IMR-90 (cell line): Measurements from ENCODE around the gene MDM4. TPM values are rescaled to one million over a fixed set of nuclear protein-coding genes. Genes with fewer than 3 reads are reported as not detected.

Experiments used
- ATAC-seq: fragments of 200-7000 bp; cut with Tn5 transposase; 2 replicates; pipeline ENCODE4 v1.9.1; 2020; ENCODE audit warnings: low read depth, mild to moderate bottlenecking, moderate library complexity
- BruUV-seq: library from RNA; stranded (reverse); fragments of 400-500 nt; replicated peaks from 2 replicates; lab custom pipeline; 2021; lab: Mats Ljungman, UMichigan
- CTCF ChIA-PET: fragments of 300-600 bp; formaldehyde crosslinking; extraction: SDS; loops from one replicate; lab custom pipeline; 2021; ENCODE audit warnings: antibody characterized with exemption; lab: Yijun Ruan, JAX
- POLR2A ChIA-PET: fragments of 300-600 bp; sonication (Branson Sonifier 250); formaldehyde crosslinking; loops from one replicate; lab custom pipeline; 2022; ENCODE audit warnings: antibody characterized with exemption; ENCODE audit not compliant: unreplicated experiment; lab: Charles Lee
- DNase-seq: peaks from one replicate; pipeline ENCODE4 v3.0.0; 2013
- H2AFZ ChIP-seq: replicated peaks from 2 replicates; pipeline ENCODE3; 2013; ENCODE audit warnings: low read length, mild to moderate bottlenecking; ENCODE audit not compliant: poor library complexity
- H2AK5ac ChIP-seq: 2 replicates; pipeline ENCODE4 v1.6.1; 2013; ENCODE audit warnings: low read depth, low read length, inconsistent platforms
- H2AK9ac ChIP-seq: replicated peaks from 2 replicates; pipeline ENCODE3; 2013; ENCODE audit warnings: mild to moderate bottlenecking, low read depth, low read length, moderate library complexity; ENCODE audit not compliant: poor library complexity
- H2BK120ac ChIP-seq: 2 replicates; pipeline ENCODE4 v1.6.1; 2013; ENCODE audit warnings: low read depth, low read length, inconsistent platforms
- H2BK15ac ChIP-seq: 3 replicates; pipeline ENCODE4 v1.6.1; 2013; ENCODE audit warnings: low read depth, low read length, inconsistent platforms
- H2BK20ac ChIP-seq: 2 replicates; pipeline ENCODE4 v1.6.1; 2013; ENCODE audit warnings: low read depth, mild to moderate bottlenecking, inconsistent platforms, low read length, moderate library complexity
- H2BK5ac ChIP-seq: 2 replicates; pipeline ENCODE4 v1.6.1; 2013; ENCODE audit warnings: mild to moderate bottlenecking, low read depth, low read length, inconsistent platforms; ENCODE audit not compliant: poor library complexity, severe bottlenecking
- H3K14ac ChIP-seq: replicated peaks from 2 replicates; pipeline ENCODE4 v1.6.1; 2013; ENCODE audit warnings: low read depth, low read length, inconsistent platforms
- H3K18ac ChIP-seq: 2 replicates; pipeline ENCODE4 v1.6.1; 2013; ENCODE audit warnings: low read depth, low read length, control low read depth
- H3K23ac ChIP-seq: 2 replicates; pipeline ENCODE4 v1.6.1; 2013; ENCODE audit warnings: low read depth, low read length, inconsistent platforms
- H3K27ac ChIP-seq: 2 replicates; pipeline ENCODE4 v1.5.1; 2013; ENCODE audit warnings: mild to moderate bottlenecking, control low read depth, low read length; ENCODE audit not compliant: insufficient read depth
- H3K27me3 ChIP-seq: 2 replicates; pipeline ENCODE4 v1.6.1; 2013; ENCODE audit warnings: low read length; ENCODE audit not compliant: control insufficient read depth, insufficient read depth
- H3K36me3 ChIP-seq: 2 replicates; pipeline ENCODE4 v1.6.1; 2013; ENCODE audit warnings: low read length, mixed read lengths; ENCODE audit not compliant: control insufficient read depth, insufficient read depth
- H3K4ac ChIP-seq: 2 replicates; pipeline ENCODE4 v1.6.1; 2013; ENCODE audit warnings: low read depth, low read length, inconsistent platforms
- H3K4me1 ChIP-seq: 2 replicates; pipeline ENCODE4 v1.6.1; 2013; ENCODE audit warnings: low read length, mixed read lengths; ENCODE audit not compliant: control insufficient read depth, insufficient read depth
- H3K4me2 ChIP-seq: 2 replicates; pipeline ENCODE4 v1.6.1; 2013; ENCODE audit warnings: low read depth, mild to moderate bottlenecking, control low read depth, low read length, moderate library complexity
- H3K4me3 ChIP-seq: 2 replicates; pipeline ENCODE4 v1.5.1; 2013; ENCODE audit warnings: low read depth, mild to moderate bottlenecking, control low read depth, low read length, moderate library complexity; ENCODE audit not compliant: insufficient read depth
- H3K56ac ChIP-seq: 2 replicates; pipeline ENCODE4 v1.6.1; 2013; ENCODE audit warnings: low read length, inconsistent platforms; ENCODE audit not compliant: insufficient read depth; ENCODE audit errors: extremely low read depth
- H3K79me1 ChIP-seq, 2 experiments: 2 replicates each; pipeline ENCODE4 v1.6.1; 2013; ENCODE audit warnings: low read length in 2 of 2, inconsistent platforms in 1 of 2, low read depth in 1 of 2
- H3K9ac ChIP-seq: 2 replicates; pipeline ENCODE4 v1.6.1; 2013; ENCODE audit warnings: low read depth, low read length, control low read depth
- H3K9me1 ChIP-seq: 2 replicates; pipeline ENCODE4 v1.6.1; 2013; ENCODE audit warnings: low read length, inconsistent platforms; ENCODE audit not compliant: insufficient read depth
- H3K9me3 ChIP-seq: 2 replicates; pipeline ENCODE4 v1.6.1; 2013; ENCODE audit warnings: low read length; ENCODE audit not compliant: control insufficient read depth, insufficient read depth
- H4K20me1 ChIP-seq: 2 replicates; pipeline ENCODE4 v1.6.1; 2013; ENCODE audit warnings: low read length, inconsistent platforms; ENCODE audit not compliant: insufficient read depth
- H4K5ac ChIP-seq: 2 replicates; pipeline ENCODE4 v1.6.1; 2013; ENCODE audit warnings: mild to moderate bottlenecking, low read depth, low read length, control low read depth
- H4K8ac ChIP-seq, 2 experiments: 2 replicates each; pipeline ENCODE4 v1.6.1; 2013; ENCODE audit warnings: low read depth in 2 of 2, low read length in 2 of 2, control low read depth in 1 of 2, inconsistent platforms in 1 of 2
- H4K91ac ChIP-seq: 2 replicates; pipeline ENCODE4 v1.6.1; 2013; ENCODE audit warnings: low read depth, low read length, inconsistent platforms; ENCODE audit not compliant: insufficient read depth
- FOS ChIP-seq: fragments of 150-350 bp; IDR thresholded peaks from 2 replicates; pipeline ENCODE4 v1.6.1; 2016; ENCODE audit warnings: low read depth, low read length
- POLR2A ChIP-seq: IDR thresholded peaks from 2 replicates; pipeline ENCODE4 v1.6.1; 2012; ENCODE audit warnings: mild to moderate bottlenecking, low read depth, low read length
- WGBS, 2 experiments: methylation state at CpG; one replicate each; pipeline versions ENCODE4 v1.1.5 to v1.1.7; 2013; ENCODE audit warnings: missing lambda C conversion rate in 2 of 2; ENCODE audit not compliant: insufficient read length in 1 of 2; ENCODE audit errors: extremely low coverage in 2 of 2; 5-methylcytosine and 5-hydroxymethylcytosine counted together
- dilution Hi-C: fragments of 300-500 bp; cut with HindIII; formaldehyde crosslinking; loops from one replicate; pipeline ENCODE4 v1.14.3; 2018; ENCODE audit warnings: low sequenced_read_pairs; ENCODE audit not compliant: unreplicated experiment
- in situ Hi-C: fragments of 300-500 bp; cut with MboI; formaldehyde crosslinking; loops from 3 replicates; pipeline ENCODE4 v1.14.3; 2019; ENCODE audit warnings: low sequenced_read_pairs, inconsistent platforms, mixed read lengths
- intact Hi-C: fragments of 100-400 bp; cut with micrococcal nuclease; formaldehyde crosslinking; loops from 2 replicates; pipeline ENCODE4 v1.10.0; 2022
- polyA plus RNA-seq, 3 experiments: library from polyadenylated mRNA; depleted of rRNA; stranded (reverse); fragments of >200 nt; gene quantifications; 2 replicates each; pipeline ENCODE4 v1.2.3, GENCODE V29; 2012; ENCODE audit warnings: low replicate concordance in 1 of 3
- total RNA-seq: library from RNA; depleted of rRNA; stranded (reverse); fragments of >200 nt; gene quantifications from 2 replicates; pipeline ENCODE4 v1.2.3, GENCODE V29; 2012
- TF ChIP-seq, protein P1 (sequence below): fragments of 150-350 bp; IDR thresholded peaks from 2 replicates; pipeline ENCODE4 v1.6.1; 2017; ENCODE audit warnings: mild to moderate bottlenecking, antibody characterized with exemption, low read length, low read depth

The MDM4 gene
- total and polyA plus RNA-seq, 2 of the 4 experiments (the other 2 are of a cell fraction): 7.4 to 20.1 TPM

DNA sequence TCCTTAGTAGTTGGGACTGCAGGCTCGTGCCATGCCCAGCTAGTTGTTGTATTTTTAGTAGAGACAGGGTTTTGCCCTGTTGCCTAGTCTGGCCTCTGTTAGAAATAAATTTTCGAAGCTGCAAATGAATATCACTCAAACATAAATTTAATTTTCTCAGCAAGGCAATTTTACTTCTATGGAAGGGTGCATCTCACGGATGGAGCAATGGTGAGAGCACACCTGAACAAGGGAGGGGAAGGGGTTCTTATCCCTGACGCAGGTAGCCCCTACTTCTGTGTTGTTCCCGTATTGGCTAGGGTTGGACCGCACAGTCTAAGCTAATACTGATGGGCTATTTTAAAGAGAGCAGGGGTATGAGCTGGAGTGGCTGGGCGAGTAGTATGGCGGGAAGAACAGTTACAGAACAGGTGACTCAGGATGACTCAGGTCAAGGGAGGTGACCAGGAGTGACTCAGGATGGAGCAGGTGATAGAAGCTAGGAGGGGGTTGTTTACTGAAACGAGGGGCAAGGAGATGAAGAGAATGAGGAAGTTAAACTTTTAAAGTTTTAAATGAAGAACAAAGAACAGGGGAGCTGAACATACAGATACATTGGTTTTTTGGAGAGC, 7.5 kb downstream of the MDM4 start:
- Histone ChIP-seq H3K9ac (no peak overlapping the region), H3K4me3 (no peak overlapping the region), H3K9me3 (peaks cover 6% of the 10 kb centered on the region; the same call in 1 of the 2 replicates), H3K4me2 (no peak overlapping the region), H3K36me3 (peaks cover 30% of the 10 kb centered on the region), H3K56ac (no peak overlapping the region), H3K14ac (no peak overlapping the region), H3K27me3 (no peaks in the 10 kb centered on the region), H2BK15ac (no peak overlapping the region), H2BK120ac (no peak overlapping the region), H2AK5ac (no peak overlapping the region), H3K4me1 (no peaks in the 10 kb centered on the region), H2BK5ac (no peak overlapping the region), H2AK9ac (no peak overlapping the region), H3K9me1 (peaks cover 9% of the 10 kb centered on the region; the same call in 1 of the 2 replicates), H3K79me1 (peaks cover 33 to 56% of the 10 kb centered on the region in 2 experiments), H3K4ac (no peak overlapping the region), H2AFZ (no peak overlapping the region), H4K8ac (no peak overlapping the region), H2BK20ac (no peak overlapping the region), H3K27ac (no peak overlapping the region), H3K23ac (no peak overlapping the region), H4K20me1 (peaks cover 47% of the 10 kb centered on the region), H3K18ac (no peak overlapping the region), H4K91ac (no peak overlapping the region), H4K5ac (no peak overlapping the region)
- WGBS, 2 experiments: 100% methylated on average over 3 of the region's 9 CpGs; no CpG with 5 or more reads in 1 of the 2 experiments
- dilution Hi-C loops (no loop called here), intact Hi-C loops (no loop called here), in situ Hi-C loops (no loop called here)
- POLR2A ChIA-PET: no interaction called here
- TF ChIP-seq, protein P1, sequence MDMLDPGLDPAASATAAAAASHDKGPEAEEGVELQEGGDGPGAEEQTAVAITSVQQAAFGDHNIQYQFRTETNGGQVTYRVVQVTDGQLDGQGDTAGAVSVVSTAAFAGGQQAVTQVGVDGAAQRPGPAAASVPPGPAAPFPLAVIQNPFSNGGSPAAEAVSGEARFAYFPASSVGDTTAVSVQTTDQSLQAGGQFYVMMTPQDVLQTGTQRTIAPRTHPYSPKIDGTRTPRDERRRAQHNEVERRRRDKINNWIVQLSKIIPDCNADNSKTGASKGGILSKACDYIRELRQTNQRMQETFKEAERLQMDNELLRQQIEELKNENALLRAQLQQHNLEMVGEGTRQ: no peak
- TF ChIP-seq FOS: no peak
- no peak for TF ChIP-seq POLR2A
- BruUV-seq: no TSS peak
- DNase-seq (no peak), ATAC-seq (no peak)
- CTCF ChIA-PET: no interaction called here
